Measurements from ENCODE around the gene ATP5IF1.

DNA sequence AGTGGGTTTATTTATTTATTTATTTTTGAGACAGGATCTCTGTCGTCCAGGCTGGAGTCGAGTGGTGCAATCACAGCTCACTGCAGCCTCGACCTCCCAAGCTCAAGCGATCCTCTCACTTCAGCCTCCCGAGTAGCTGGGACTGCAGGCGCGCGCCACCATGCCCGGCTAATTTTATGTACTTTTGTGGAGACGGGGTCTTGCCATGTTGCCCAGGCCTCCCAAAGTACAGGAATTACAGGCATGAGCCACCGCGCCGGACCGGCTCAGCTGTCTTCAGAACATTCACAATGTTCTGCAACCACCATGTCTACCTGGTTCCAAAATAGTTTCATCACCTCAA lies 2.7 kb upstream of the ATP5IF1 start:
- no peak for TF ChIP-seq CTCF (conservative IDR thresholded peaks at IDR 0.05 in 1 of 2, IDR thresholded peaks at IDR 0.05 in 1 of 2; ENCODE audit: low read depth in 1 of 2, low read length in 2 of 2)
- TF ChIP-seq EZH2 (IDR thresholded peaks at IDR 0.05; ENCODE audit: low read length, missing control alignments): no peak

All from fibroblast of lung (primary cell).